ENCODE data around the gene WDR20.

- TF ChIP-seq CTCF (IDR thresholded peaks at IDR 0.05; ENCODE audit: poor library complexity), result no peak
- TF ChIP-seq EZH2 (IDR thresholded peaks at IDR 0.05; ENCODE audit: borderline replicate concordance), result no peak
Observed at GRCh38 chr14:102194856-102195255, 55.2 kb downstream of the WDR20 start.

All from hepatocyte (in vitro differentiated cells).